GM18502 (cell line): Measurements from ENCODE around the gene PARD3B.

ENCODE experiments used
- ATAC-seq: cut with Tn5 transposase; IDR thresholded peaks from one replicate; pipeline ENCODE4 v1.9.1; 2021; ENCODE audit warnings: mild to moderate bottlenecking; ENCODE audit not compliant: unreplicated experiment, poor library complexity

PARD3B gene

GRCh38 chr2:204973616-204974015 is 428.3 kb downstream of the PARD3B start:
- ATAC-seq: no peak

DNA sequence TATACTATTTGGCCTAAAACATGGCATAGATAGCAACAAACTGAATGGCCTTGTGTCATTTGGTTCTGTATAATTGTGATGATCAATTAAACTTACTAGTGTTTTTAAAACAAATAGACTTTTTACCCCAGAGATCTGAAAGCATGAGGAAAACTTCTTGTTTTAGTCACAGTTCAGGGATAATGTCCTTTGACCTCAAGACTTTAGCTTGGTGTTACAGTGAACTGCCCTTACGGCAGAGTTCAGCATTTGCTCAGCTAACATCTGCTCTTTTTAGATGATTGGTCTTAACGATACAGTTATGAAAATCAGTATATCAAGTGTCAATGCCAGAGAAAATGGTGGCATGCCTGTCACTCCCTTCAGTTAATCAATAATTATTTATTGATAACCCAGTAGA is 429.2 kb downstream of the PARD3B start:
- ATAC-seq: no peak

GRCh38 chr2:204977914-204978313 is 432.6 kb downstream of the PARD3B start:
- no peak for ATAC-seq

DNA sequence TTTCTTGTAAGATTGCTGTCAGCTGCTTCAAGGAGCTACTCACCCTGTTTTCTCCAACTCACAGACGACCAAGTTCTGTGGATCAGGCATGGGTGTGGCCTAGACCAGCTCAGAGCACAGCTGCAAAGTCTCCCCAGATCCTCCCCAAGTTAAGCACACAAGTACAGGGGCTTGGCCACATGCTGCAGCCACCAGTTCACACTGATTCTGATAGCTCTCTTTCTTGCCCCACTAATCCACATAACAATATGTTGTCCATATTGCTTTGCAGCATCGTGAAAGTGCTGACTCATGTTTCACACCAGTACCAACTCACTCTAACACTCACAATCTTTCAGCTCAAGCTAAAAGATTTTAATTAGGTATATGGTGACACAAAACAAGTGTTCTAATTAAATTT is 437.0 kb downstream of the PARD3B start:
- ATAC-seq: no peak

DNA sequence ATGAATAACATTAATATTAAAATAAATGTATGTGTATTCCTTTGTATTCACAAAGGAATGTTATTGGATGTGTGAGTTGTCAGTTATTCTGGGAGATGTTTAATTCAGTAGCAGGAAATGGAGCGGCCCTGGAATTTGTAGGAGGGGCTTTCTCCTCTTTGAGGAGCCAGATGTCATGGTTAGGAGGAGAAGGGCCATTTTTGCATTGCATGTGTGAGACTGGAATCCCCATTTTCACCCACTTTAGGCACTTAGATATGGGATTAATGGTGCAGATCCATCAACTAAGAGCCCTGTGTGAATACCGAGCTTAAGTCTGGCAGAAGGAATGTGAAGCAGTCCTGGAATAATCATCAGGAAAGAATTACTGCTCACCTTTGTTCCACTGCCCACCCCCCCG is 439.2 kb downstream of the PARD3B start:
- no peak for ATAC-seq

- ATAC-seq: no peak
These were observed 441.4 kb downstream of the PARD3B start for GRCh38 chr2:204986641-204987040.

DNA sequence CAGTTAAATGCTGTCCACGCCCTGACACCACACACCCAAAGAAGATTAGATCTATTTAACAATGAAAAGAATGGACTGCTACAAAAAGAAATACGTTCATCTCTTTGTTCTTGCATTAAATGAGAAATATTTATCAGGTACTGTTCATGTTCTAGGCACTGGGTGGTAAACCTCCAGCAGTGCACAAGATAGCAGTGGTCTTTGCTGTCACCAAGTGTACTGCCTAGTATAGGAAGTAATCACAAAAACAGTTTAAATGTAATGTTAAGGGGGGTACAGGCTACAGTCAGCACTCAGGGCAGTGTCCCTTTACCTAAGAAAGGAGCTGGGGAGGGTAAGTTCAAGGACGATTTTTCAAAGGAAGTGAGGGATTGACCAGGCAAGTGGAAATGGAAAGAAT is 443.6 kb downstream of the PARD3B start:
- no peak for ATAC-seq

- ATAC-seq: no peak
These were observed 444.6 kb downstream of the PARD3B start for GRCh38 chr2:204989877-204990276.

GRCh38 chr2:205001300-205001966 is 456.2 kb downstream of the PARD3B start:
- no peak for ATAC-seq

DNA sequence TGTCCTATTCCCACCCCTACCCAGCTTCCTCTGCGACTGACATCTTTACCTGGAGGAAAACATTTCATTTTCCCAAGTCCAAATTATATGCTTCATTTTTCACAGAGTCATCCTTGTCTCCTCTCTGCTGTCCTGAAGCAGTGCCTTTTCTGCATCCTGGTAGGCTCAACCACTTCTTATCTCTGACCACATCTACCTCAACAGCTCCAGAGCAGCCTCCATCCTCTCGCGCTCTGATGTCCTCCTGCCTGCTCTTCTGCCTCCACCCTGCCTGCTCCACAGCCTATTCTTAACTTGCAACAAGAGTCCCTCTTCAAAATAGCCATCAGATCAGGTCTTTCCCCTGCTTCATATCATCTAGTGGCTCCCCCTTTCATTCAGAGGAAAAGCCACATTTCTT is 457.1 kb downstream of the PARD3B start:
- no peak for ATAC-seq

DNA sequence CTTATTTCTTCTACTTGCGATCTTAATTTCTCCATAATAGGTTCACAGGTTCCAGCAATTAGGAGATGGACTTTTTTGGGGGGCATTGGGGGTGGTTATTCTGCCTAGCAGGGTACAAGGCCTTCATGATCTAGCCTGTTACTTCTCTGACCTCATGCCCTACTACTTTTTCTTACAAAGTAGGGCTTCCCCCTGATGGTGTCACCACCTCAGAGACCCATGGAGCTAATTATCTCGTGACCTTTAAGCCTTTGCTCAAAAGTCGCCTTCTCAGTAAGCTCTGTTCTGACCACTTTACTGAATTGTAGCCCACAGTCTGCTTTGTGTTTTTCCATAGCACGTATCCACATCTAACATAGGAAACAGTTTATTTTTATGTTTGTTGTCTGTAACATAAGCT is 458.0 kb downstream of the PARD3B start:
- no peak for ATAC-seq

GRCh38 chr2:205010196-205010595 is 464.9 kb downstream of the PARD3B start:
- no peak for ATAC-seq

DNA sequence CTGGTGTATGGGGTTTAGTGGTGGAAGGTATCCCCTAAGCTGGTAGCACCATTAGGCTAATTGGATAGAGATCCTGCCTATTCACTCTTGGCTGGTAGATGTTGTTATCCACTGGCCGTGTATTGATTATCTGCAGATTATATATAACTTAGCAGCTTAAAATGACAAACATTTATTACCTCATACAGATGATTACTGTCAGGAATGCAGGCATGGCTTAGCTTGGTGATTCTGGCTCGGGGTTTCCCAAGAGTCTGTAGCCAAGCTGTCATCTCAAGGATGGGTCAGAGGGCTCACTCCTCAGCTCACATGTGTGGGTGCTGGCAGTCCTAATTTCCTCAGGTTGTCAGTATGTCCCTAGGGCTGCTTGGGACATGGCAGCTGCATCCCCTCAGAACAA is 465.8 kb downstream of the PARD3B start:
- ATAC-seq: no peak

DNA sequence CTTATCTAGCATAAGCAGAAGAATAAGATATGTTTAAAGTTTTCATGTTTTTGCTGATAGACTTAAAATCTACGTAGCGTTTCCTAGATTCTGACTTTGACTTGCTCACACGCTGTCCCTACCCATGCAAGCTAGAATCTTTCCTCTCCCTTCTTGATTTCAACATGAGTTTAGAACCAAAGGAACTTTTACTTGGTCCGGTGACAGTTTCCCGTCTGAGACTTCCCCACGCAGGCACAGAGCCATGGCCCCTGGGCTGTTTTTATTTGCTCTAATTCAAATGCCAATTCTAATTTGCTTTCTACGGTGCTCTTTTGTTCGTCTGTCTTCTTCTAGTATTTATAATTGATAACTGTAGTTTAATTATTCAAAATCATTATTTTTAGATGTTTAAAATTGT is 467.7 kb downstream of the PARD3B start:
- ATAC-seq: no peak

GRCh38 chr2:205013586-205013985 is 468.3 kb downstream of the PARD3B start:
- no peak for ATAC-seq

DNA sequence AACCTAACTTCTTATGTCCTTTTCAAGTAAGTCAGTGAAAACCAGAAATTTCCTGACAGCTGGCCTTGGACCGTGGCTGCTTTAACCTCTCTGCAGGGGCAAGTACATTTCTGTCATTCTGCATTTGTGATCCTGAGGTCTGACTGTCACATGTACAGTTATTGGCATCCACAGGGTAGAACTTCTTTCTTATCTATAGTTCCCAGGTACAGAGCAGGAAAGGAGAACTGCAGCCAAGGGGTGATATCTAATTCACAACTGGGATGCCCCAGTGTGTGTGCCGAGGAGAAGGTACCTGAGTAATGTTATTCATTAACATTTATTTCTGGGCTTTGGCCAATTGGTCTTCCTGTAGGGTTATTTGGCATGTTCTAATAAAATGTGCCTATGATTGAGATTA is 468.9 kb downstream of the PARD3B start:
- ATAC-seq: no peak

GRCh38 chr2:205017381-205017780 is 472.1 kb downstream of the PARD3B start:
- no peak for ATAC-seq

GRCh38 chr2:205017912-205018311 is 472.6 kb downstream of the PARD3B start:
- no peak for ATAC-seq

DNA sequence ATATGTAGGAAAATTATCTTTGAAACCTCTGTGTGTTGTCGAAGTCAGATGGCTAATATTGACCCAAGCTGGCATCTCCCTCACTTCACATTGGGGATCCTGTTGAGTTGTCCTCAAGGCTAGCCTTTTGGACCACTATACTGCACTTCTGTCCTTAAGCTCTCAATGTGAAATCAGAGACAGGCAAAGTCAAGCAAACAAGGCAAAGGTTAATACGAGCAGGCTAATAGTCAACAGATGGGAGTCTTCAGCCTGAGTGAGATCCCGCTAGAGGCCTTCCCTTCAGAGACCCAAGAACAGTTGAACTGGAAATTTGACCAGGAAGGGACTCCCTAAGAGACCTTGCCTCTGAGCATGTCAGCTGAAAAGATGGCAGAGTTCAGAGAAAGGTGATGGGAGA is 475.4 kb downstream of the PARD3B start:
- no peak for ATAC-seq

- no peak for ATAC-seq
These were observed 477.6 kb downstream of the PARD3B start for GRCh38 chr2:205022841-205023240.

- ATAC-seq: no peak
These were observed 479.7 kb downstream of the PARD3B start for GRCh38 chr2:205024822-205025518.

GRCh38 chr2:205025580-205026240 is 480.4 kb downstream of the PARD3B start:
- ATAC-seq: no peak
